CD14-positive monocyte (primary cell): ENCODE results near the gene ADRM1. TPM values are rescaled to one million over a fixed set of nuclear protein-coding genes. Genes with fewer than 3 reads are reported as not detected.

Experiments used
- DNase-seq, 3 donors: peaks; one replicate each; pipeline ENCODE4 v3.0.0-alpha.2; 2011 to 2022
- H2AFZ ChIP-seq: 2 replicates; pipeline ENCODE4 v1.6.0; 2012; ENCODE audit warnings: mild to moderate bottlenecking, low read depth, low read length, inconsistent platforms; ENCODE audit not compliant: insufficient read depth, poor library complexity, severe bottlenecking
- H3K27ac ChIP-seq, 2 donors: 1 replicate in 1 of 2; 2 replicates in 1 of 2; pipeline ENCODE4 v1.5.1; 2012 to 2013; ENCODE audit warnings: low read length in 2 of 2, control low read depth in 1 of 2, inconsistent platforms in 1 of 2, low read depth in 1 of 2, mild to moderate bottlenecking in 1 of 2
- H3K27me3 ChIP-seq, 2 donors: one replicate each; pipeline versions ENCODE4 v1.6.0 to v1.6.1; 2011 to 2013; ENCODE audit warnings: low read length in 2 of 2; ENCODE audit not compliant: control insufficient read depth in 2 of 2, insufficient read depth in 2 of 2
- H3K36me3 ChIP-seq, 2 donors: replicated peaks in 1 of 2; 1 replicate in 1 of 2; 2 replicates in 1 of 2; pipeline versions ENCODE4 v1.5.1 to v1.6.1; 2012 to 2013; ENCODE audit warnings: low read length in 2 of 2, control low read depth in 1 of 2, inconsistent platforms in 1 of 2, mild to moderate bottlenecking in 1 of 2; ENCODE audit not compliant: insufficient read depth in 2 of 2, control insufficient read depth in 1 of 2
- H3K4me1 ChIP-seq, 2 donors: 1 replicate in 1 of 2; 2 replicates in 1 of 2; pipeline versions ENCODE4 v1.5.1 to v1.6.1; 2012 to 2013; ENCODE audit warnings: low read length in 2 of 2, control low read depth in 1 of 2, inconsistent platforms in 1 of 2, mild to moderate bottlenecking in 1 of 2, moderate library complexity in 1 of 2; ENCODE audit not compliant: insufficient read depth in 2 of 2, control insufficient read depth in 1 of 2
- H3K4me2 ChIP-seq: replicated peaks from 2 replicates; pipeline ENCODE3; 2012; ENCODE audit warnings: low read length, moderate library complexity, mild to moderate bottlenecking; ENCODE audit not compliant: poor library complexity, severe bottlenecking; ENCODE audit errors: extremely low read depth
- H3K4me3 ChIP-seq, 3 experiments: fragments of 200-600 bp in 1 of 3; sonication (generic) in 1 of 3; replicated peaks in 1 of 3; 1 replicate in 2 of 3; 2 replicates in 1 of 3; pipeline ENCODE4 v1.5.1; 2011 to 2013; ENCODE audit warnings: low read length in 3 of 3, mild to moderate bottlenecking in 3 of 3, control low read depth in 2 of 3, low read depth in 2 of 3, inconsistent platforms in 1 of 3, moderate library complexity in 1 of 3
- H3K79me2 ChIP-seq: 2 replicates; pipeline ENCODE4 v1.6.0; 2012; ENCODE audit warnings: mild to moderate bottlenecking, control low read depth, inconsistent platforms, low read length, moderate library complexity; ENCODE audit not compliant: insufficient read depth
- H3K9ac ChIP-seq: 2 replicates; pipeline ENCODE4 v1.6.0; 2017; ENCODE audit warnings: low read length, mild to moderate bottlenecking; ENCODE audit not compliant: insufficient read depth, poor library complexity, severe bottlenecking
- H3K9me3 ChIP-seq, 2 donors: replicated peaks in 1 of 2; 1 replicate in 1 of 2; 2 replicates in 1 of 2; pipeline versions ENCODE4 v1.5.1 to v1.6.1; 2012 to 2013; ENCODE audit warnings: low read length in 2 of 2, control low read depth in 1 of 2; ENCODE audit not compliant: control insufficient read depth in 1 of 2, insufficient read depth in 1 of 2
- H4K20me1 ChIP-seq: 2 replicates; pipeline ENCODE4 v1.6.0; 2012; ENCODE audit warnings: mild to moderate bottlenecking, low read length, control low read depth, moderate library complexity; ENCODE audit not compliant: insufficient read depth
- H3K27ac Mint-ChIP-seq, 7 donors: one replicate each; pipeline ENCODE4 v1.8.0; 2020; ENCODE audit warnings: mild to moderate bottlenecking in 7 of 7, mixed read lengths in 7 of 7, moderate library complexity in 6 of 7, inconsistent platforms in 2 of 7
- H3K27me3 Mint-ChIP-seq, 3 donors: one replicate each; pipeline ENCODE4 v1.8.0; 2021 to 2022; ENCODE audit warnings: low read depth in 3 of 3, mild to moderate bottlenecking in 3 of 3, mixed read lengths in 3 of 3, moderate library complexity in 3 of 3, inconsistent platforms in 1 of 3
- H3K36me3 Mint-ChIP-seq, 2 donors: one replicate each; pipeline ENCODE4 v1.8.0; 2020; ENCODE audit warnings: mixed read lengths in 2 of 2, inconsistent platforms in 1 of 2, mild to moderate bottlenecking in 1 of 2
- H3K4me1 Mint-ChIP-seq: one replicate; pipeline ENCODE4 v1.8.0; 2020; ENCODE audit warnings: mild to moderate bottlenecking, mixed read lengths
- H3K4me3 Mint-ChIP-seq, 2 donors: one replicate each; pipeline ENCODE4 v1.8.0; 2020; ENCODE audit warnings: mild to moderate bottlenecking in 2 of 2, mixed read lengths in 2 of 2, moderate library complexity in 1 of 2
- H3K9me3 Mint-ChIP-seq, 7 donors: one replicate each; pipeline ENCODE4 v1.8.0; 2020 to 2022; ENCODE audit warnings: mixed read lengths in 7 of 7, mild to moderate bottlenecking in 6 of 7, moderate library complexity in 6 of 7, inconsistent platforms in 2 of 7
- CTCF ChIP-seq: fragments of 200-600 bp; IDR thresholded peaks from one replicate; pipeline ENCODE4 v1.8.0; 2022; ENCODE audit warnings: antibody characterized with exemption, mild to moderate bottlenecking
- WGBS: methylation state at CpG from one replicate; pipeline ENCODE4 v1.1.5; 2013; ENCODE audit warnings: missing lambda C conversion rate; ENCODE audit not compliant: insufficient coverage; 5-methylcytosine and 5-hydroxymethylcytosine counted together
- intact Hi-C, 2 donors: fragments of 100-400 bp; cut with micrococcal nuclease; formaldehyde crosslinking; loops; one replicate each; pipeline versions ENCODE4 v1.15.0 to v1.15.1; 2023
- polyA plus RNA-seq, 3 donors: library from polyadenylated mRNA; depleted of rRNA in 1 of 3; unstranded in 2 of 3; stranded (reverse) in 1 of 3; fragments of 300-500 nt in 2 of 3; fragments of >200 nt in 1 of 3; fragmentation: Illumina TruSeq in 2 of 3; gene quantifications; 1 replicate in 2 of 3; 2 replicates in 1 of 3; pipeline ENCODE4 v1.2.3, GENCODE V29; 2012 to 2021

The ADRM1 gene
- polyA plus RNA-seq, 3 donors, result 63.3 to 81.5 (median 72.5) TPM

DNA sequence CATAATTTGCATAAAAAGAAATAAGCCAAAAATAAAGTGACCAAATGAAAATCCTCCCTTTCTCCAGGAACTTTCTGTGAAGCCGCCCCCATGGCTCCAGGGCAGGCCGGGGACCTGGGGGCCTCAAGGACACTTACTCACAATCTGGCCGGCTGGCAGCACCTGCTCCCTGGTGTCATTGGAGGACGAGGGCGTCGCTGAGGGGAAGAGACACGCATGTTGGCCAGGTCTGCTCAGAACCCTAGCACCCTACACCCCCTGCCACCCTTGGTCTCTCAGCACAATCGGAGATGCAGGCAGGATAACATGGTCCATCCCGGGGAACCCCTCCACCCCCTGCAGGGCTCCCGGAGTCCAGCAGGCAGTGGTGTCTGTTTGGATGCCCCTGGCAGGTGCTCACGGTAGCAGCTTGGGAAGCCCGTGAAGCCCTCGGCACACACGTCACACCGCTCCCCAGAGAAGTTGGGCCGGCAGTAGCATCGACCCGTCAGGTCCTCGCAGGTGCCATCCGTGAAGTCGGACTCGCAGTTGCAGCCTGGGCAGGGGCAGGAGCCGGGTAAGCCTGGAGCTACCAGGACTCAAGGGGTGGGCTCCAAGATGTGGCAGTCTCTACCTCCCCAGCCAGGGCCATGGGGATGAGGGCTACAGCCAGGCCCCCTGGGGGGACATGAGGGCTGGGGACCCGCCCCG lies 43.0 kb downstream of the ADRM1 start:
- no peaks in the 10 kb centered on the region for H3K36me3 ChIP-seq
- no peaks in the 10 kb centered on the region for H3K27me3 ChIP-seq
- H3K9me3 ChIP-seq, result no peaks in the 10 kb centered on the region
- TF ChIP-seq CTCF, result no peak
- H3K9ac ChIP-seq, result no peak overlapping the region
- H3K27me3 Mint-ChIP-seq, result peaks cover 5 to 13% (median 5%) of the 10 kb centered on the region in 3 donors
- no peak overlapping the region for H2AFZ ChIP-seq
- H3K79me2 ChIP-seq, result no peaks in the 10 kb centered on the region
- no peak overlapping the region for H3K4me3 Mint-ChIP-seq
- H4K20me1 ChIP-seq, result no peaks in the 10 kb centered on the region
- H3K9me3 Mint-ChIP-seq, result peaks cover 3 to 19% (median 10%) of the 10 kb centered on the region in 7 donors
- H3K4me1 Mint-ChIP-seq, result no peaks in the 10 kb centered on the region
- H3K4me2 ChIP-seq, result no peak overlapping the region
- H3K4me3 ChIP-seq, result no peak overlapping the region
- H3K36me3 Mint-ChIP-seq, result no peaks in the 10 kb centered on the region
- intact Hi-C loops, result no loop called here
- no peak overlapping the region for H3K27ac ChIP-seq
- no peaks in the 10 kb centered on the region for H3K4me1 ChIP-seq
- WGBS, result 95% methylated on average over 17 of the region's 25 CpGs
- no peak for DNase-seq
- H3K27ac Mint-ChIP-seq, result no peak overlapping the region

GRCh38 chr20:62346398-62347150 lies 43.8 kb downstream of the ADRM1 start:
- no peak for TF ChIP-seq CTCF
- Histone ChIP-seq H3K36me3 (no peaks in the 10 kb centered on the region), H4K20me1 (no peaks in the 10 kb centered on the region), H3K27me3 (no peaks in the 10 kb centered on the region), H3K4me2 (no peak overlapping the region), H3K27ac (no peak overlapping the region), H3K9me3 (no peaks in the 10 kb centered on the region), H2AFZ (no peak overlapping the region), H3K4me3 (no peak overlapping the region), H3K9ac (no peak overlapping the region), H3K4me1 (no peaks in the 10 kb centered on the region), H3K79me2 (no peaks in the 10 kb centered on the region)
- Mint-ChIP-seq H3K4me3 (no peak overlapping the region), H3K9me3 (peaks cover 3 to 15% (median 9%) of the 10 kb centered on the region in 7 donors), H3K27ac (no peak overlapping the region), H3K36me3 (no peaks in the 10 kb centered on the region), H3K4me1 (no peaks in the 10 kb centered on the region), H3K27me3 (peaks cover 0 to 8% (median 5%) of the 10 kb centered on the region in 3 donors)
- 93% methylated on average over 22 of the region's 34 CpGs for WGBS
- intact Hi-C loops, result no loop called here
- DNase-seq, result no peak
